HPDE6-E6E7 (cell line): ENCODE measurements around the gene VIL1.
A peak's percentile ranks its signal among the peaks of the same experiment; 100 is the strongest.

Experiments
- DNase-seq: peaks from one replicate; pipeline ENCODE4 v3.0.0; 2011; ENCODE audit warnings: missing footprints; ENCODE audit errors: extremely low spot score

VIL1 gene

DNA sequence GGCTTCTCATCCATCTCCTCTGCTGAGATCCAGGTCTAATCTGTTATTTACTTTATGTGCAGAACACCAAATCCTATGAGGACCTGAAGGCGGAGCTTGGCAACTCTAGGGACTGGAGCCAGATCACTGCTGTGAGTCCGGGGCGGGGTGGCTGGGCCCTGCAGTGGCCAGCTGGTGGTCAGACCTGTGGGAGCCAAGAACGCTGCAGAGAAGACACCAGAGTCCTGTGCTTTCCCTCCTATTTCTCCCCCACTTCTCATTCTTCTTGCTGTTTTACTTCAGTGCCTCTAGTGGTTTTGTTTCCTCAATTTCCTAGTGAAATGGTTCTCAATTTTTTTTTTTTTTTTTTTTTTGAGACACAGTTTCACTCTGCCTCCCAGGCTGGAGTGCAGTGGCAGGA is 19.7 kb downstream of the VIL1 start:
- DNase-seq: no peak

GRCh38 chr2:218444692-218445357 is 25.9 kb downstream of the VIL1 start:
- no peak for DNase-seq

- no peak for DNase-seq
Observed at GRCh38 chr2:218445602-218446001, 26.7 kb downstream of the VIL1 start.

- no peak for DNase-seq
Observed at GRCh38 chr2:218446547-218446946, 27.6 kb downstream of the VIL1 start.

DNA sequence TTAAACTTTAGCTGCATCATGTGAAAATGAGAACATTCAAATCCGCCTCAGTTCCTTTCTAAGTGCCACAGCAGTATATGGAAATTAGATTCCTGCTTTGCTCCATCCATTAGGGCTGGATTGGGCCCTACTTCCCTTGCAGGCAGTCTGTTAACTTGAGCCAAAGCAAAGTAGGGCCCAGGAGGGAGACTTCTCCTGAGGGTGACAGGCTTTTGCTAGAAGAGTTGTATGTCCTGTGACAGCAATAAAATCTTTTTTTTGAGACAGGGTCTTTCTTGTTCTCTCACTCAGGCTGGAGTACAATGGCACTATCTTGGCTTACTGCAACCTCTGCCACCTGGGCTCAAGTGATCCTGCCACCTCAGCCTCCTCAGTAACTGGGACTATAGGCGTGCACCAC is 28.1 kb downstream of the VIL1 start:
- DNase-seq: no peak

DNA sequence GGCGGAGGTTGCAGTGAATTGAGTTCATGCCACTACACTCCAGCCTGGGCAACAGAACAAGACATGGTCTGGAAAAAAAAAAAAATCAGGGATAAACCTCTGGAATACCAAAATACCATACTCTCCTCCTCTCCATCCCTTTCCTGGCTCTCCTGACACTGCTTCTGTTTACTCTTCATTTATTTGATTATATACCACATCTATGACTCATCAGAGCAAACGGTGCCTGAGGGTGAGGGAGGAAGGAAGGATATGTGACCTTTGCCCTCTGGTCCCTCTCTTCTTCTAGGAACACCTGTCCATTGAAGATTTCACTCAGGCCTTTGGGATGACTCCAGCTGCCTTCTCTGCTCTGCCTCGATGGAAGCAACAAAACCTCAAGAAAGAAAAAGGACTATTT is 30.0 kb downstream of the VIL1 start:
- peak; percentile 39 for DNase-seq

GRCh38 chr2:218452079-218452478 is 33.2 kb downstream of the VIL1 start:
- DNase-seq: no peak

GRCh38 chr2:218456849-218457248 is 37.9 kb downstream of the VIL1 start:
- DNase-seq: no peak

DNA sequence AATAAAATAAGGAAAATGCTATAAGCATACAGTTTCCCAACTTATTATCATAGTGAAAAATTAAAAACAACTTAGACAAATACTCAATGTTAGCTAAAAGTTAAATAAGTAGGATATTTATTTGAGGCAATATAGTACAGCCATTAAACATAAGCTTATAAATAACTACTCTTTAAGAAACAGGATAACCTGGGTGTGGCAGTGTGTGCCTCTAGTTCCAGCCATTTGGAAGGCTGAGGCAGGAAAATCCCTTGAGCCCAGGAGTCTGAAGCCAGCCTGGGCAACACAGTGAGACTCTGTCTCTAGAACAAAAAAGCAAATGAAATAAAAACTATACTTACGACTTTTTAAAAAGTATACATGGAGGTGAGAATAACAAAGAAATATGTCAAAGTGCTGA is 39.7 kb downstream of the VIL1 start:
- DNase-seq: no peak

DNA sequence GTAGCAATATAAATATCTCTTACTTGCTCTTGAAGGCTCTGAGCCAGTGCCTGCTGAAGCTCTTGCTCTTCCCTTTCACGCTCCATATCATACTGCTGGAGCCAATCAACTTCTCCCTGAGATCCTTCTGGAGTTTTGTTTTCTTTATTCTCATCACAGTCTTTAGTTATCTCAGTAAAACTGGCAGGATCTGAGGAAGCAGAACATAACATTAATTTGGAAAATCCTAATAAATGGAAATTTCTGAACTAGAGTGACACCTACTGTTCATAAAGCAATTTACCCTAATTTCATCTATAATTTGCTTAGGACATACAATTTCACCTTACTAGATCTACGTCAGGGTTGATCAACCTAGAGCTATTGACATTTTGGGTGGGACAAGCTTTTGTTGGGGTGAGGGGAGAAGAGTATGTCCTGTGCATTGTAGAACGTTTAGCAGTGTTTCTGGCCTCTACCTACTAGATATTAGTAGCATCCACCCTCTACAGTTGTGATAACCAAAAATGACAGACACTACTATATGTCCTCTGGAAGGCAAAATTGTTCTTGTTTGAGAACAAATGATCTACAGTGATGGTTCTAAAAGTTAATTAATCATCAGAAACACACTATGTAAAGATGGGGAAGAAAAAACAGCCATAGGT is 47.2 kb downstream of the VIL1 start:
- no peak for DNase-seq

- DNase-seq: no peak
Observed at GRCh38 chr2:218470448-218470847, 51.5 kb downstream of the VIL1 start.

DNA sequence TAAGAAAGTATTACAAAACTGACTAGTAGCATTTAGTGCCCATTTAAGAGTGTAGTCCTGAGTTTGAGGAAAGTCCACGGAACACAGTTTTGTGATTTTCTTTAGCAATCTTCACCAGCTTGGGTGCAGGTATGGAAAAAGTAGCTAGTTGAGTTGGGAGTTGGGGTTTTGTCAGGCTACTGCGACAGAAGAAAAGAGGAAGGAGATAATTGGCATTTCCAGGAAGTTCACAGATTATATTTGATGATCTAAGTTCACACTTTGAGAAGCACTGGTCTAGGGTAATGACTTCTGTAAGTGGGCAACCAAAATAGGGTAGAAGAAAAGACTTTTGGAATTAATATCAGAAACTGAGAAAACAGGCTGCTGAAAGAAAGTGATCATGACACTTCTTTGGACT is 52.1 kb downstream of the VIL1 start:
- DNase-seq: no peak

- DNase-seq: no peak
Observed at GRCh38 chr2:218471982-218472381, 53.1 kb downstream of the VIL1 start.

- no peak for DNase-seq
Observed at GRCh38 chr2:218472988-218473387, 54.1 kb downstream of the VIL1 start.

GRCh38 chr2:218474527-218474926 is 55.6 kb downstream of the VIL1 start:
- DNase-seq: no peak

DNA sequence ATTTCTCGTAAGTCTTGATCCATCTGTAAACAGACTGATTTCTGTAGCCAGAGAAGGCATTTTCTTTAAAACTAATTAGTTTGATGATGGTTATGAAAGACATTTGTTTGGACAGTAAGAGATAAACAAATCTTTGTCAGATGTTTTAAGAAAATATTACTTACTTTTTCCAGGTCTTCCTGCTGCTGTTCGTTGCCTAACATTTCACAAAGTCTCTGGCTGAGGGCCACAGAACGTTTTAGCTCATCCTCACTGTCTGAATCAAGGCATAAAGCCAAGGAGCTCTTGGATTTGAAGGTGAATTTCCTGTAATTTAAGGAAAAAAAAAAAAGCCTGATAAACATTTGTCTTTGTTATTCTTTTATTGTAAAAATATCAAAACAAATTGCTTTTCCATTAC is 57.8 kb downstream of the VIL1 start:
- no peak for DNase-seq

DNA sequence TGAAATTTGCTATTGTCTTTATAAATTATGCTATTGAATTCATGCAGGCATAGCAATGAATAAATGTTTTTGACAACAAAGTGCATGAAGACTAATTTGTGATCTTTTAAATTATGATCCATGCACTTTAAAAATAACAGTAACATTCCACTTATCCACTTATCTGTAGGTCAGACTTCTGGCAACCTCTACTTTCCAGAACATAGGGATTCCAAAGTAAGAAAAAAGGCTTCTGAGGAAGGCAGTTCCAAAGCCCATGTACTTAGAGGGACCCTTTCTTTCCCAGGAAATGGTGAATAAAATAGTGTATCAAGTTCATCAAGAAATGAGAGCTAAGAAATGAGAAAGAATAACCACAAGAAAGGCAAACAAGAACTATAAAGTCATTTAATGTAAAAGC is 58.3 kb downstream of the VIL1 start:
- no peak for DNase-seq

- DNase-seq: no peak
Observed at GRCh38 chr2:218478544-218478943, 59.6 kb downstream of the VIL1 start.

GRCh38 chr2:218479595-218479994 is 60.7 kb downstream of the VIL1 start:
- DNase-seq: no peak

DNA sequence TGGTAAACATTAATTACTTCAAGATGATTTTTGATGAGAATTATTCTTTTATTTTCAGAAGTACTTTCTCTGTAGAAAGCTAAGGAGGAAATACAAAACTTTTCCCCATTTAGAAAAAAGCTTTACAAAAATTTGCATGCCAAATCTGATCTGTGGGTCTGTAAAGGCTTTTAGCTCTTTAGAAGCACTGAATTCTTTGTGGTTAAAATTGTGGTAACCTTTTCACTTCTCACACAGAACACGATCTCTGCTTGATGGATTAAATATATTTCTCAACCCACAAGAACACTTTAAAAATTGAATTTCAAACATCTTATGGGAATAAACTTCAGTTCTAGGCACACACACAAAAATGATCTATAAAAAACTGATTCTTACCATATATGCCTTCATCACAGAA is 63.7 kb downstream of the VIL1 start:
- DNase-seq: no peak

DNA sequence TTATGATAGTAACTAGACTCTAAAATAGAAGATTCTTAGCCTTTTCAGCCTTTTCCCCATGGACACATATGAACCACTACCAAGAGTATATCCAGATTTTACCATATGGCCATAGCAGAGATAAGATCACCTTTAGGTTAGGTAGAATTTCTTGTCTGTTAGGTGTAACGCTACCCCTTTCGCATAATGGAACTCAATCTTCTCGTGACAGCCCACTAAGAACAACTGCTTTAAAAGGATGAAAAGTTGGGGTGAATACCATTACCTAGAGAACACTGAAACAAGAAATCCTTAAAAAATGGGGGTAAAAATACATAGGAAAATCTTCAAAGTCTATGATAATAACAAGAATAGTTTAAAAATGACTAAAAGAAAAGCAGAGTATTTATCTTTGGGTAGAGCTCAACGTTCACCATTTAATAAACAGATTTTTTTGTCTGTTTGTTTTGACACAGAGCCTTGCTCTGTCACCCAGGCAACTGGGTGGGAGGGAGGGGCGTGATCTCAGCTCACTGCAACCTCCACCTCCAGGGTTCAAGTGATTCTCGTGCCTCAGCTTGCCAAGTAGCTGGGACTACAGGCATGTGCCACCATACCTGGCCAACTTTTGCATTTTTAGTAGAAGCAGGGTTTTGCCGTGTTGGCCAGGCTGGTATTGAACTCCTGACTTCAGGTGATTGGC is 67.2 kb downstream of the VIL1 start:
- no peak for DNase-seq

DNA sequence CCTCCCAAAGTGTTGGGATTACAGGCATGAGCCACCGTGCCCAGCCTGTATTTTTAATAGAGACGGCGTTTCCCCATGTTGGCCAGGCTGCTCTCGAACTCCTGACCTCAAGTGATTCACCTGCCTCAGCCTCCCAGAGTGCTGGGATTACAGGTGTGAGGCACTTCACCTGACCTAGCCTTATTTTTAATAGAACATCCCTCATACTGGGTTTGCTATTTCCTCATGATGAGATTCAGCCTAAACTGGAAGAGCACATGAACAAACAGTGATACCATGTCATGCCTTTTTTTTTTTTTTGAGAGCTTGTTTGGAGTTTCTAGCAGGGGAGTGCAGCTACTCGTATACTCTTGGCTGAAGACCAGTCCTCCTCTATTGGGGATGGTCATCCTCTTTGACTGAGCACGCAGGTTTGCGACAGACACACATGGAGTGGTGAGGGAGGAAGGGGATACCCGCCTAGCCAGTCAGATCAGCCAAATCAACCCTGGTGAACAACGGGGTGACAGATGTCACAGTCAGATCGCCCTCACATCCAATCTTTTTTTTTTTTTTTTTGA is 81.7 kb downstream of the VIL1 start:
- no peak for DNase-seq

- DNase-seq: no peak
Observed at GRCh38 chr2:218501665-218502064, 82.7 kb downstream of the VIL1 start.
